WERI-Rb-1 (cell line): ENCODE results near the gene TMEM119.
A peak's percentile ranks its signal among the peaks of the same experiment; 100 is the strongest.

Experiments used
- DNase-seq: peaks from one replicate; pipeline ENCODE4 v3.0.0-alpha.2; 2020
- H3K27ac ChIP-seq: fragments of 250-450 bp; sonication (Bioruptor Pico); 2 replicates; pipeline ENCODE4 v1.5.1; 2020; ENCODE audit warnings: mild to moderate bottlenecking, moderate library complexity
- H3K27me3 ChIP-seq: fragments of 250-450 bp; sonication (Bioruptor Pico); 2 replicates; pipeline ENCODE4 v1.5.1; 2021; ENCODE audit warnings: mild to moderate bottlenecking, low read depth, moderate library complexity; ENCODE audit not compliant: insufficient read depth, severe bottlenecking
- H3K36me3 ChIP-seq: fragments of 250-450 bp; sonication (Bioruptor Pico); 2 replicates; pipeline ENCODE4 v1.5.1; 2020; ENCODE audit warnings: mild to moderate bottlenecking, moderate library complexity
- H3K4me3 ChIP-seq: 2 replicates; pipeline ENCODE4 v1.5.1; 2011; ENCODE audit warnings: low read depth, mild to moderate bottlenecking, control low read depth, low read length
- H3K9me3 ChIP-seq: fragments of 250-450 bp; sonication (Bioruptor Pico); 2 replicates; pipeline ENCODE4 v1.5.1; 2021; ENCODE audit warnings: mild to moderate bottlenecking, moderate library complexity; ENCODE audit not compliant: severe bottlenecking
- CTCF ChIP-seq: IDR thresholded peaks from 2 replicates; pipeline ENCODE4 v1.5.1; 2011; ENCODE audit warnings: low read depth, mild to moderate bottlenecking, control low read depth, inconsistent platforms, low read length

Gene TMEM119

GRCh38 chr12:108585864-108586263, 12.0 kb downstream of the TMEM119 start:
- DNase-seq: no peak
- Histone ChIP-seq H3K27ac (no peak overlapping the region), H3K36me3 (no peaks in the 10 kb centered on the region), H3K4me3 (no peak overlapping the region), H3K27me3 (no peaks in the 10 kb centered on the region), H3K9me3 (no peaks in the 10 kb centered on the region)
- no peak for TF ChIP-seq CTCF

- Histone ChIP-seq H3K27ac (no peak overlapping the region), H3K9me3 (no peaks in the 10 kb centered on the region), H3K4me3 (no peak overlapping the region), H3K27me3 (no peaks in the 10 kb centered on the region), H3K36me3 (no peaks in the 10 kb centered on the region)
- no peak for TF ChIP-seq CTCF
- DNase-seq: no peak
These were observed 13.3 kb downstream of the TMEM119 start for GRCh38 chr12:108584456-108585065.

GRCh38 chr12:108583991-108584390, 13.9 kb downstream of the TMEM119 start:
- no peak overlapping the region for H3K4me3 ChIP-seq
- H3K27ac ChIP-seq: no peak overlapping the region
- H3K36me3 ChIP-seq: no peaks in the 10 kb centered on the region
- no peaks in the 10 kb centered on the region for H3K9me3 ChIP-seq
- no peak for TF ChIP-seq CTCF
- DNase-seq: peak; percentile 49
- H3K27me3 ChIP-seq: no peaks in the 10 kb centered on the region

GRCh38 chr12:108582978-108583770, 14.7 kb downstream of the TMEM119 start:
- DNase-seq: no peak
- Histone ChIP-seq H3K4me3 (no peak overlapping the region), H3K9me3 (no peaks in the 10 kb centered on the region), H3K27me3 (no peaks in the 10 kb centered on the region), H3K27ac (no peak overlapping the region), H3K36me3 (no peaks in the 10 kb centered on the region)
- no peak for TF ChIP-seq CTCF

GRCh38 chr12:108582509-108582908, 15.4 kb downstream of the TMEM119 start:
- Histone ChIP-seq H3K27me3 (no peaks in the 10 kb centered on the region), H3K4me3 (no peak overlapping the region), H3K36me3 (no peaks in the 10 kb centered on the region), H3K9me3 (no peaks in the 10 kb centered on the region), H3K27ac (no peak overlapping the region)
- no peak for TF ChIP-seq CTCF
- no peak for DNase-seq
